Measurements from ENCODE around the gene RNF217. TPM values are rescaled to one million over a fixed set of nuclear protein-coding genes. Genes with fewer than 3 reads are reported as not detected.

The RNF217 gene
- total and polyA plus RNA-seq, 10 of the 15 experiments (the other 5 are each of a cell fraction or from before 2014, with no cell fraction given) = under 0.01 to 11.7 (median 0.04) TPM; not detected in 3

- TF ChIP-seq, protein P1, sequence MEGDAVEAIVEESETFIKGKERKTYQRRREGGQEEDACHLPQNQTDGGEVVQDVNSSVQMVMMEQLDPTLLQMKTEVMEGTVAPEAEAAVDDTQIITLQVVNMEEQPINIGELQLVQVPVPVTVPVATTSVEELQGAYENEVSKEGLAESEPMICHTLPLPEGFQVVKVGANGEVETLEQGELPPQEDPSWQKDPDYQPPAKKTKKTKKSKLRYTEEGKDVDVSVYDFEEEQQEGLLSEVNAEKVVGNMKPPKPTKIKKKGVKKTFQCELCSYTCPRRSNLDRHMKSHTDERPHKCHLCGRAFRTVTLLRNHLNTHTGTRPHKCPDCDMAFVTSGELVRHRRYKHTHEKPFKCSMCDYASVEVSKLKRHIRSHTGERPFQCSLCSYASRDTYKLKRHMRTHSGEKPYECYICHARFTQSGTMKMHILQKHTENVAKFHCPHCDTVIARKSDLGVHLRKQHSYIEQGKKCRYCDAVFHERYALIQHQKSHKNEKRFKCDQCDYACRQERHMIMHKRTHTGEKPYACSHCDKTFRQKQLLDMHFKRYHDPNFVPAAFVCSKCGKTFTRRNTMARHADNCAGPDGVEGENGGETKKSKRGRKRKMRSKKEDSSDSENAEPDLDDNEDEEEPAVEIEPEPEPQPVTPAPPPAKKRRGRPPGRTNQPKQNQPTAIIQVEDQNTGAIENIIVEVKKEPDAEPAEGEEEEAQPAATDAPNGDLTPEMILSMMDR (IDR thresholded peaks at IDR 0.05 in 2 of 3, conservative IDR thresholded peaks at IDR 0.05 in 1 of 3; ENCODE audit: control insufficient read depth in 2 of 3, extremely low read depth in 1 of 3, insufficient read depth in 1 of 3, low read depth in 3 of 3, low read length in 3 of 3) = no peak
Observed at GRCh38 chr6:125009578-125009977, 47.3 kb downstream of the RNF217 start (continued).

GRCh38 chr6:125013938-125014660 lies 51.9 kb downstream of the RNF217 start:
- FAIRE-seq (no peak), DNase-seq (ENCODE audit: low read depth, low spot score) (no peak), ATAC-seq (no peak)
- no peaks in the 10 kb centered on the region for H3K79me2 ChIP-seq (ENCODE audit: control insufficient read depth, insufficient read depth, low read length)
- H3K27ac ChIP-seq (ENCODE audit: control insufficient read depth, insufficient read depth) = no peak overlapping the region
- H2AFZ ChIP-seq (ENCODE audit: control insufficient read depth, low read depth, low read length) = no peak overlapping the region
- H3K4me1 ChIP-seq (ENCODE audit: control insufficient read depth, insufficient read depth, low read length) = no peaks in the 10 kb centered on the region
- WGBS (ENCODE audit: insufficient coverage, insufficient replicate concordance, low lambda C conversion rate, missing lambda C conversion rate) = 8% methylated on average over 2 of the region's 2 CpGs
- TF ChIP-seq, protein P2, sequence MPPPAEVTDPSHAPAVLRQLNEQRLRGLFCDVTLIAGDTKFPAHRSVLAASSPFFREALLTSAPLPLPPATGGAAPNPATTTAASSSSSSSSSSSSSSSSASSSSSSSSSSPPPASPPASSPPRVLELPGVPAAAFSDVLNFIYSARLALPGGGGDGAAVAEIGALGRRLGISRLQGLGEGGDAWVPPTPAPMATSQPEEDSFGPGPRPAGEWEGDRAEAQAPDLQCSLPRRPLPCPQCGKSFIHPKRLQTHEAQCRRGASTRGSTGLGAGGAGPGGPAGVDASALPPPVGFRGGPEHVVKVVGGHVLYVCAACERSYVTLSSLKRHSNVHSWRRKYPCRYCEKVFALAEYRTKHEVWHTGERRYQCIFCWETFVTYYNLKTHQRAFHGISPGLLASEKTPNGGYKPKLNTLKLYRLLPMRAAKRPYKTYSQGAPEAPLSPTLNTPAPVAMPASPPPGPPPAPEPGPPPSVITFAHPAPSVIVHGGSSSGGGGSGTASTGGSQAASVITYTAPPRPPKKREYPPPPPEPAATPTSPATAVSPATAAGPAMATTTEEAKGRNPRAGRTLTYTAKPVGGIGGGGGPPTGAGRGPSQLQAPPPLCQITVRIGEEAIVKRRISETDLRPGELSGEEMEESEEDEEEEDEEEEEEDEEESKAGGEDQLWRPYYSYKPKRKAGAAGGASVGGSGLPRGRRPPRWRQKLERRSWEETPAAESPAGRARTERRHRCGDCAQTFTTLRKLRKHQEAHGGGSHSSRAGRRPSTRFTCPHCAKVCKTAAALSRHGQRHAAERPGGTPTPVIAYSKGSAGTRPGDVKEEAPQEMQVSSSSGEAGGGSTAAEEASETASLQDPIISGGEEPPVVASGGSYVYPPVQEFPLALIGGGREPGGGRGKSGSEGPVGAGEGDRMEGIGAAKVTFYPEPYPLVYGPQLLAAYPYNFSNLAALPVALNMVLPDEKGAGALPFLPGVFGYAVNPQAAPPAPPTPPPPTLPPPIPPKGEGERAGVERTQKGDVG (CRISPR knock-in tag; IDR thresholded peaks at IDR 0.05) = no peak
- no peak for TF ChIP-seq NFYA (IDR thresholded peaks at IDR 0.05; ENCODE audit: borderline replicate concordance, low read depth, low read length)
- TF ChIP-seq CHD1 (IDR thresholded peaks at IDR 0.05; ENCODE audit: low read depth, low read length) = no peak
- no peak for TF ChIP-seq SREBF1 (IDR thresholded peaks at IDR 0.05; ENCODE audit: low read length)
- no peak for TF ChIP-seq SRF (IDR thresholded peaks at IDR 0.05; ENCODE audit: low read depth in 2 of 2, low read length in 2 of 2)
- no peak for TF ChIP-seq MAX (IDR thresholded peaks at IDR 0.05; ENCODE audit: low read depth, low read length)
- TF ChIP-seq ETV6 (conservative IDR thresholded peaks at IDR 0.05 in 1 of 2, IDR thresholded peaks at IDR 0.05 in 1 of 2; ENCODE audit: borderline replicate concordance in 1 of 2, low read depth in 1 of 2) = no peak
- no peak for TF ChIP-seq BACH1 (IDR thresholded peaks at IDR 0.05; ENCODE audit: borderline replicate concordance)
- TF ChIP-seq SIX5 (IDR thresholded peaks at IDR 0.05; ENCODE audit: low read depth, low read length, severe bottlenecking) = no peak
- TF ChIP-seq PBX3 (IDR thresholded peaks at IDR 0.05; ENCODE audit: insufficient replicate concordance, low read depth, low read length) = no peak
- no peak overlapping the region for H3K4me2 ChIP-seq (ENCODE audit: control insufficient read depth, insufficient read depth)
- no TSS peak for BruUV-seq (replicated peaks)
- CTCF ChIA-PET = no interaction called here
- intact Hi-C loops (cut with micrococcal nuclease; ENCODE audit: unreplicated experiment) = no loop called here
- RAD21 ChIA-PET (ENCODE audit: unreplicated experiment) = no interaction called here
- no peaks in the 10 kb centered on the region for H3K27me3 ChIP-seq (replicated peaks in 1 of 2; ENCODE audit: control insufficient read depth in 2 of 2, insufficient read depth in 2 of 2, low read length in 1 of 2)
- SMC1A ChIA-PET (ENCODE audit: uncharacterized antibody, unreplicated experiment) = interaction anchor here (0.9 kb wide), 1 partner anchor 41 kb away, joined by 3 read pairs; no protein-coding TSS in a partner anchor
- H3K9me3 ChIP-seq (replicated peaks; ENCODE audit: control insufficient read depth, insufficient read depth, low read length) = no peaks in the 10 kb centered on the region
- H4K20me1 ChIP-seq (ENCODE audit: control insufficient read depth, insufficient read depth) = no peaks in the 10 kb centered on the region
- H3K4me3 ChIP-seq = no peak overlapping the region
- no peak overlapping the region for H3K9ac ChIP-seq (ENCODE audit: control insufficient read depth, insufficient read depth, low read length)
- in situ Hi-C loops (cut with MboI) = no loop called here
- POLR2A ChIA-PET = no interaction called here
- no peaks in the 10 kb centered on the region for H3K36me3 ChIP-seq (ENCODE audit: control insufficient read depth in 2 of 2, insufficient read depth in 2 of 2, low read length in 1 of 2)
